Measurements from ENCODE around the gene ARHGAP15.
"Not testable (repeated sequence)": the region's sequence is repeated elsewhere in the genome, so short reads cannot be mapped to it uniquely, and the experiment has no call there.

Gene ARHGAP15

DNA sequence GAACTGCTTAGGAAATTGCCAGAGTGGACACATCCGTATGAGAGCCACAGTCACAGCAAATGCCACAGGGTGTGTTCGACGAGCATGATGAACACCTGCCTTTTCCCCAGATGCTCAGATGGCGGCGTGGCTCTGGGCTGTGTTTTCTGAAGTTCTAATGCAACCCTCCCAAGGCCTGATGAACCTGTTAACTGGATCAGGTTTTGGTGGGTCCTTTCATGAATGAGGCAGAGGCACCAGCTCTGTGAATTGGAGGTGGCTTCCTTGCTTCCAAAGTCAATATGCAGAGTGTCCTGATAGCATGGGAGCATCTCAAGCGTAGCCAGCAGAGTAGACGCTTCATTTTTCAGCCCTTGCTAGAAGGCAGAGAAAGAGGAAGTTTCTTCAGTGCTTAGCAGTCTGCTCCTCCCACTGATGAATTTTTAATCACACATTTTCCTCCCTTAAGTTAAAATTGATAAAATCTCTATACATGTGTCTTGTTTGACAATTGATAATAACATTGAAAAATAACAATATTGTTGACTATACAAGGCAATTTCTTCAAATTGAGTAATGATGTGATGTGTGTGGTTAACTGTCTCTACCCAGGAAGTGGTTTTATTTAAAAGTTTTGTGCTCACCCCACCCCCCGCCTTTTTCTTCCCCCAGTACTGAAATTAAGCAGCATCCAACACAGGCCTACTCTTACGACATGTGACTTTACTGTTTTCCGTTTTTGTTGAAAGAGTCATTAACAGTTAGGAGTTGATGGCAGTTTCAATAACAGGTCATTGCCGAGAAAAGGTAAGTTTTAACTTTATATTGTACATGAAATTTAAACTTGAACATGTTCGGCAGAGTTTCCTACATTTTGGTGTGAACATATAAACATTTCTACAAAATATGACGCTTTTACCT is at the start of gene ARHGAP15:
TSS of gene ARHGAP15 (plus strand) at position 739 of the 900 bp plus-strand sequence.
- DNase-seq (ENCODE audit: low read depth in 1 of 2, low spot score in 1 of 2) = no peak

DNA sequence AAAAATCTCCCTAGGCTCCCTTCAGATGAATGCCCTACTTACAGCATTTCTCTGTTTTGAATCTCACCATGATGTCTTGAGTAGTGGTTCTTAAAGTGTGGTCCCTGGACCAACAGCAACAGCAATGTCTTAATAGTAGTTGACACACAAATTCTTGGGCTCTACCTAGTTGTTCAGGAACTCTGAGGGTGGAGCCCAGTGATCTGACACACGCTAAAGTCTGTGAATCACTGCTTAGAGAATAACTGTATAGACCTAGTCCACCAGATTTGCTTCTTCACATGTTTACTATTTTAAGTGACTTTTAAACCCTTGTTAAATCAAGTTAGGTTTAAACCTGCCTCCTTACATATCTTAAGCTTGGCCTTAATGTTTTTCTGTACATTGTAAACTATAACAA is 47.6 kb upstream of the ARHGAP15 start:
- TF ChIP-seq JUND (IDR thresholded peaks at IDR 0.05; ENCODE audit: low read depth) = no peak
- DNase-seq (ENCODE audit: low read depth in 1 of 2, low spot score in 1 of 2) = no peak
- in situ Hi-C loops (cut with HindIII; ENCODE audit: low pct_unique_long_range_greater_than_20kb, low sequenced_read_pairs) = no loop called here

More for the DNA sequence above, at the start of gene ARHGAP15:
- no peak for TF ChIP-seq JUND (IDR thresholded peaks at IDR 0.05; ENCODE audit: low read depth)
- in situ Hi-C loops (cut with HindIII; ENCODE audit: low pct_unique_long_range_greater_than_20kb, low sequenced_read_pairs) = no loop called here

DNA sequence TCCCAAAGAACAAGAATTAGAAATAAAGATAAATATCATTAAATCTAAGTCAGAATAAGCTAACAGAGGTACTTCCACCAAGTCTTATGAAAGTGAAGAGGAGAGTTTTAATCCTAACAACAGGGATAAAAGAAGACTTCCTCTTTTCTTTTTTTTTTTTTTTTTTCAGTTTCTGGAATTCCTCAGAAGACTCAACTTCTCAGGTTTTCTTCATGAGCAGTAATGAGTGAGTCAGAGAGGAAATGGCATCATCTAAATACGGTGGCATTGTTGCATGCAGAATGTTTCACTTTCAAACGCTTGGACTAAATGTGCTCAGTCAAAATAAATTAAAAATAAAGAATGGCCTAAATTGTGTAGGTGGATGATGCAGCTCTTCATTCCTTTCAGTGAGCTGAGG is 45.6 kb upstream of the ARHGAP15 start:
- TF ChIP-seq JUND (IDR thresholded peaks at IDR 0.05; ENCODE audit: low read depth) = no peak
- in situ Hi-C loops (cut with HindIII; ENCODE audit: low pct_unique_long_range_greater_than_20kb, low sequenced_read_pairs) = no loop called here
- DNase-seq (ENCODE audit: low read depth in 1 of 2, low spot score in 1 of 2) = no peak

DNA sequence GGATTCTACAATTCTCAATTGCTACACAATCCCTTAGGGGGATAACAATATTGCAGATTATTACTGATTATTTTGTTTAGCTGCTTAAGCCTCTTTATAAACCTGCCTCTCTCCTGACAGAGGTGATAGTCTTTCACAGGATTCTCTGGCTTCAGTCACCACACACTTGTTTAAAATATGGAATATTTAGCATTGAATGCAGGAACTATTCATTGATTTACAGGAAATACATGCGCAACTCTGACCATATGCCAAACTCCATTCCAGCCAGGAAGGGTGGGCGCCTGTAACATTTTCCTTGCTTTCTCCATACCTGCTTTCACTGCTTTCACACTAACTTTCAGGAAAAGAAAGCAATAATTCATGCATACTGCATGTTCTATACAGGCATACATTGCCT is 44.8 kb upstream of the ARHGAP15 start:
- no peak for TF ChIP-seq JUND (IDR thresholded peaks at IDR 0.05; ENCODE audit: low read depth)
- no peak for DNase-seq (ENCODE audit: low read depth in 1 of 2, low spot score in 1 of 2)
- in situ Hi-C loops (cut with HindIII; ENCODE audit: low pct_unique_long_range_greater_than_20kb, low sequenced_read_pairs) = no loop called here

DNA sequence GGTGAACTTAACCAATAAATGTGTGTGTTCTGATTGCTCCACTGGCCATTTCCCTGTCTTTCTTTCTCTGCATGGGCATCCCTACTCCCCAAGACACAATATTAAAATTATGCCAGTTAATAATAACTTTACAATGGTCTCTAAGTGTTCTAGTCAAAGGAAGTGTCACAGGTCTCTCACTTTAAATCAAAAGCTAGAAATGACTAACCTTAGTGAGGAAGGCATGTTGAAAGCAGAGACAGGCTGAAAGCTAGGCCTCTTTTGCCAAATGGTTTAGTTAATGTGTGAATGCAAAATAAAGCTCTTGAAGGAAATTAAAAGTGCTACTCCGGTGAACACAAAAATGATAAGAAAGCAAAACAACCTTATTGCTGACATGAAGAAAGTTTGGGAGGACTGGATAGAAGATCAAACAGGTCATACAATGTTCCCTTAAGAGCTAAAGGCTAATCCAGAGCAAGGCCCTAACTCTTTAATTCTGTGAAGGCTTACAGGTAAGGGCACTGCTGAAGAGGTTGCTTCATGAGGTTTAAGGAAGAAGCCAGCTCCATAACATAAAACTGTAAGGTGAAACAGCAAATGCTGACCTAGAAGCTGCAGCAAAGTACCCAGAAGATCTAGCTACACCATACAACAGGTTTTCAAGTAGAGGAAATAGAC is 44.0 kb upstream of the ARHGAP15 start:
- no peak for DNase-seq (ENCODE audit: low read depth in 1 of 2, low spot score in 1 of 2)
- in situ Hi-C loops (cut with HindIII; ENCODE audit: low pct_unique_long_range_greater_than_20kb, low sequenced_read_pairs) = no loop called here
- no peak for TF ChIP-seq JUND (IDR thresholded peaks at IDR 0.05; ENCODE audit: low read depth)

DNA sequence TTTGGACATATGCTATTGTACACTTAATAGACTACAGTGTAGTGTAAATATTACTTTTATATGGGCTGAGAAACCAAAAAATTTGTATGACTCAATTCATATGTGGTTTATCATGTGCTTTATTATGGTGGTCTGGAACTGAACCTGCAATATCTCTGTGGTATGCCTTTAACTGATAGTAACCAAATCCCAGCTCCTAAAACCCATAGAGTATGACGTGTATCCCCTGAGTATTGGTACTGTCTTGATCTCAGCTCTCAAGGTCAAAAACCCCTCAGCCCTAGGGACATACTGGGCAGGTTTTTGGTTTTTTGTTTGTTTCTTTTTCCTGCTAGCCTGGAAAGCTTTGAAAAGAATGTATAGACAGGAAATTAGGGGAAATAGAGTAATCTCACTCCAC is 42.2 kb upstream of the ARHGAP15 start:
- in situ Hi-C loops (cut with HindIII; ENCODE audit: low pct_unique_long_range_greater_than_20kb, low sequenced_read_pairs) = no loop called here
- TF ChIP-seq JUND (IDR thresholded peaks at IDR 0.05; ENCODE audit: low read depth) = no peak
- DNase-seq (ENCODE audit: low read depth in 1 of 2, low spot score in 1 of 2) = no peak

DNA sequence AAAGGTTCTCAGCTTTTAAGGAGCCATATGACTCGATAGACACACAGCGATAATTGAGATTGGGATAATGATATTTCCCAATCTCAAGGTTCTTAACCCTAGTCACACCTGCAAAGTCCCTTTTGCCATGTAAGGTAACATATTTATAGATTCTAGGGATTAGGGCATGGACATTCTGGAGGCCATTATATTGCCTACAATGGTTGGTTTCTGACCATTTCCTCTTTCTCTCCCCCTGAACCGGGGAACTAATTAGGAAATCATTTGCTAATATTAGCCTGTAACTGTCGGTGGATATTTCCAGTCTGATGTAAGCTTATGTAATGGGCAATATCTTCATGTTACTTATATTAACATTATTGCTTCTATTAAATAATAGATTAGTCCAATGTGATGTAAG is 40.8 kb upstream of the ARHGAP15 start:
- TF ChIP-seq JUND (IDR thresholded peaks at IDR 0.05; ENCODE audit: low read depth) = no peak
- in situ Hi-C loops (cut with HindIII; ENCODE audit: low pct_unique_long_range_greater_than_20kb, low sequenced_read_pairs) = no loop called here
- no peak for DNase-seq (ENCODE audit: low read depth in 1 of 2, low spot score in 1 of 2)

DNA sequence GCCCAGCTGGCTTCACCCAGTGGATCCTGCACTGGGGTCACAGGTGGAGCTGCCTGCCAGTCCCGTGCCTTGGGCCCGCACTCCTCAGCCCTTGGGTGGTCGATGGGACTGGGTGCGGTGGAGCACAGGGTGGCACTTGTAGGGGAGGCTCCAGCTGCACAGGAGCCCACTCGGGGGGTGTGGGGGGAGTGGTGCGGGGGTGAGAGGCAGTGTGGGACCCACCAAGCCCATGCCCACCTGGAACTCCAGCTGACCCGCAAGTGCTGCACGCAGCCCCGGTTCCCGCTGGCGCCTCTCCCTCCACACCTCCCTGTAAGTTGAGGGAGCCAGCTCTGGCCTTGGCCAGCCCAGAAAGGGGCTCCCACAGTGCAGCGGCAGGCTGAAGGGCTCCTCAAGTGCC is 39.7 kb upstream of the ARHGAP15 start:
- in situ Hi-C loops (cut with HindIII; ENCODE audit: low pct_unique_long_range_greater_than_20kb, low sequenced_read_pairs) = not testable (repeated sequence)

DNA sequence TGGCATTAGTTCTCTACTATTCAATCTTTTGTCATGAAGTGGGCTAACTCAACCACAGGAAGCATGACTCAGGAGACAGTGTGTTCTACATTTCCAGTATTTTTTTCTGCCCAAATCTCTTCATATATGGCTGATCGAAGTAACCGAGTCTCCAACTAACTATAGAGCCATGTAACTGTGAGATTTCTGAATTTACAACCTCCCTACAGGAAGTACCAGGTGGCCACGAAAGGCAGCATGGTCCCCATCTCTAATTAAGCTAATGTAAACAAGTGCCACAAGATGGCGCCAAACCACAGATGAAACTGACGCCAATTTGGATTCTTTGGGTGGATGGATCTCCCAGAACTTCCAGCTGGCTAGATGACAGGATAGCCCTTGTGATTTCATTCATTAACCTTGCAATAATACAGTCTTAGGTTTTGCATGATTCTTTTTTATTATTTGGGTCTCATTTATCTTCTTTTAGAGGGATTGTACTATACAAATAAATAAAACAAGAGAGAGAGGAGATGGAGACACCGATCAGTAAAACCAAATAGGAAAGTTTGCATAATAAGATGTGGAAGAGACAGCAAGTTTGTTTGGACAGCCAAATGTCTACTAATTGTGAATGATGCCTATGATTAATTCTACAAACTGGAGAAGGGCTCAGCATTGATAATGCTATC is 18.3 kb upstream of the ARHGAP15 start:
- in situ Hi-C loops (cut with HindIII; ENCODE audit: low pct_unique_long_range_greater_than_20kb, low sequenced_read_pairs) = no loop called here
- TF ChIP-seq JUND (IDR thresholded peaks at IDR 0.05; ENCODE audit: low read depth) = no peak
- DNase-seq (ENCODE audit: low read depth in 1 of 2, low spot score in 1 of 2) = peak; percentile 24 to 83

More for the DNA sequence above, 39.7 kb upstream of the ARHGAP15 start:
- DNase-seq (ENCODE audit: low read depth in 1 of 2, low spot score in 1 of 2) = not testable (repeated sequence)

DNA sequence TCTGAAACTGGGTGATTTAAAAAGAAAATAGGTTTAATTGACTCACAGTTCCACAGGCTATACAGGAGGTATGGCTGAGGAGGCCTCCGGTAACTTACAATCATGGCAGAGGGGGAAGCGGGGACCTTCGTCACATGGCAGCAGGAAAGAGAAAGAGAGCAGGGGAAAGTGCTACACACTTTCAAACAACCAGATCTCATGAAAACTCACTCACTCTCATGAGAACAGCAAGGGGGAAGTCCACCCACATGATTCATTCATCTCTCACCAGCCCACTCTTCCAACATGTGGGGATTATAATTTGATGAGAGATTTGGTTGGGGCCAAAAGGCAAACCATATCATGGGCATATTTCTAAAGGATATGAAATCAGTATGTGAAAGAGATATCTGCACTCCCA is 12.0 kb upstream of the ARHGAP15 start:
- in situ Hi-C loops (cut with HindIII; ENCODE audit: low pct_unique_long_range_greater_than_20kb, low sequenced_read_pairs) = no loop called here
- no peak for DNase-seq (ENCODE audit: low read depth in 1 of 2, low spot score in 1 of 2)
- TF ChIP-seq JUND (IDR thresholded peaks at IDR 0.05; ENCODE audit: low read depth) = no peak

DNA sequence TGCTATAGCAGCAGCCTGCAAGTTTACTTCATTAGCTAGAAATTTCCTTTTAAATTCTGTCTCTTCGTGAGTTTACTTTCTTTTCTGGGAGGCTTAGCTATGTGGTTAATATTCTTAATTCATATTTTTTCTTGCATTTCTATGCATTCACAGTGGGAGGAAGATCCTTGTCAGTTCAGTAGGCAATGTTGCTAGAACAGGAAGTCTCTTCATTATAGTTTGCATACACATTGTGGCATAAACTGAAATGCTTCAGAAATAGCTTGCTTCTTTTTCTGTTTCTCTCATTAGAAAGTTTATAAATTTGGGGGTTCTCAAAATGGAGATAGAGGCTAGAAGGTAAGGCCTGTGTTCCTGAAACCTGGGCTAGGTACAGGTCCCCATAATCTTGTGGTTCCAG is 8.1 kb upstream of the ARHGAP15 start:
- TF ChIP-seq JUND (IDR thresholded peaks at IDR 0.05; ENCODE audit: low read depth) = no peak
- DNase-seq (ENCODE audit: low read depth in 1 of 2, low spot score in 1 of 2) = no peak
- in situ Hi-C loops (cut with HindIII; ENCODE audit: low pct_unique_long_range_greater_than_20kb, low sequenced_read_pairs) = no loop called here

DNA sequence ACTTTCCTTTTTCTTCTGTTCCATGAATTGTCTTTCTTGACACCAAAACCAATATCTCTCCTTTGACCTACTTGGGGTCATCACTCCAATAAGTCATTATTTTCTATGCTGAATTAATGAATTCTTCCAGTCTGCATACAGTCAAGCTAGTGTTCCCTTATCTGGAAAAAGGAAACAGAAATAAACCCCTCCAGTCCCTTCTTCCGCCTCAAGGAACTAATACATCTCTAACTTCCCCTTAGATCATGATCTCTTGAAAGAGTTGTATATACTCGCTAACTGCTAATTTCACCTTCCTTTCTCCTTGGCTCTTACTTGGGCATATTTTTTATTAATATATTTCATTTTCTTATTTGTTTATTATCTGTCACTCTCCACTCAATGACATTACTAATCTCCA is 7.3 kb upstream of the ARHGAP15 start:
- TF ChIP-seq JUND (IDR thresholded peaks at IDR 0.05; ENCODE audit: low read depth) = no peak
- in situ Hi-C loops (cut with HindIII; ENCODE audit: low pct_unique_long_range_greater_than_20kb, low sequenced_read_pairs) = no loop called here
- no peak for DNase-seq (ENCODE audit: low read depth in 1 of 2, low spot score in 1 of 2)

DNA sequence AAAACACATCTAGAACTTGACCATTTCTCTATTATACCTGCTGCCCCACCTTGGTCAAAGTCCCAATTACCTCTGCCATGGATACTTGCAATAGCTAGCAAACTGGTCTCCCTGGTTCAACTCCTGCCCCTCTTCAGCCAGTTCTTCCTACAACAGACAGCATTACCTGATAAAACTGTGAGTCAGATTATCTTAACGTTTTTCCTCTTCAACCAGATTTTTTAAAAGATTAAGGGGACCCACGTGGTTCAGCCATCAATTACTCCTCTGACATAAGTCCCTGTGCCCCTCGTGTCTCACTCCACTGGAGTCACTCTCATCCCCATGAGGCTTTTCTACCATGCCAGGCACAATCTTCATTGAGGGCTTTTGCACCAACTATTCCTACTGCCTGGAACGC is 5.3 kb upstream of the ARHGAP15 start:
- TF ChIP-seq JUND (IDR thresholded peaks at IDR 0.05; ENCODE audit: low read depth) = no peak
- in situ Hi-C loops (cut with HindIII; ENCODE audit: low pct_unique_long_range_greater_than_20kb, low sequenced_read_pairs) = no loop called here
- DNase-seq (ENCODE audit: low read depth in 1 of 2, low spot score in 1 of 2) = no peak

Measured in T47D (cell line).